ENCODE measurements around the gene ADAP1.

Gene ADAP1

GRCh38 chr7:914521-915194, 39.8 kb downstream of the ADAP1 start:
- Histone ChIP-seq H3K79me2 (ENCODE audit: insufficient read depth, low read length) (no peaks in the 10 kb centered on the region), H3K27ac (ENCODE audit: low read depth, low read length, poor library complexity, severe bottlenecking) (no peak overlapping the region), H2AFZ (ENCODE audit: low read length) (no peak overlapping the region), H4K20me1 (ENCODE audit: insufficient read depth, low read length) (no peaks in the 10 kb centered on the region), H3K4me1 (ENCODE audit: insufficient read depth, low read length, severe bottlenecking) (no peaks in the 10 kb centered on the region), H3F3A (ENCODE audit: insufficient read depth, low read length) (no peaks in the 10 kb centered on the region), H3K4me2 (ENCODE audit: low read length) (no peak overlapping the region), H3K9me2 (ENCODE audit: low read depth, low read length) (no peaks in the 10 kb centered on the region), H3K9me3 (ENCODE audit: low read length) (no peaks in the 10 kb centered on the region), H3K9ac (ENCODE audit: low read length) (no peak overlapping the region), H3K4me3 (ENCODE audit: low read depth, low read length, poor library complexity, severe bottlenecking) (no peak overlapping the region), H3K36me3 (ENCODE audit: insufficient read depth, low read length) (no peaks in the 10 kb centered on the region), H3K27me3 (ENCODE audit: insufficient read depth, low read length) (peaks cover 6% of the 10 kb centered on the region; the same call in 1 of the 2 replicates)
- TF ChIP-seq, protein P1, sequence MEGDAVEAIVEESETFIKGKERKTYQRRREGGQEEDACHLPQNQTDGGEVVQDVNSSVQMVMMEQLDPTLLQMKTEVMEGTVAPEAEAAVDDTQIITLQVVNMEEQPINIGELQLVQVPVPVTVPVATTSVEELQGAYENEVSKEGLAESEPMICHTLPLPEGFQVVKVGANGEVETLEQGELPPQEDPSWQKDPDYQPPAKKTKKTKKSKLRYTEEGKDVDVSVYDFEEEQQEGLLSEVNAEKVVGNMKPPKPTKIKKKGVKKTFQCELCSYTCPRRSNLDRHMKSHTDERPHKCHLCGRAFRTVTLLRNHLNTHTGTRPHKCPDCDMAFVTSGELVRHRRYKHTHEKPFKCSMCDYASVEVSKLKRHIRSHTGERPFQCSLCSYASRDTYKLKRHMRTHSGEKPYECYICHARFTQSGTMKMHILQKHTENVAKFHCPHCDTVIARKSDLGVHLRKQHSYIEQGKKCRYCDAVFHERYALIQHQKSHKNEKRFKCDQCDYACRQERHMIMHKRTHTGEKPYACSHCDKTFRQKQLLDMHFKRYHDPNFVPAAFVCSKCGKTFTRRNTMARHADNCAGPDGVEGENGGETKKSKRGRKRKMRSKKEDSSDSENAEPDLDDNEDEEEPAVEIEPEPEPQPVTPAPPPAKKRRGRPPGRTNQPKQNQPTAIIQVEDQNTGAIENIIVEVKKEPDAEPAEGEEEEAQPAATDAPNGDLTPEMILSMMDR (IDR thresholded peaks at IDR 0.05; ENCODE audit: low read length), result no peak
- TF ChIP-seq EZH2 (IDR thresholded peaks at IDR 0.05; ENCODE audit: borderline replicate concordance, low read length), result no peak

DNA sequence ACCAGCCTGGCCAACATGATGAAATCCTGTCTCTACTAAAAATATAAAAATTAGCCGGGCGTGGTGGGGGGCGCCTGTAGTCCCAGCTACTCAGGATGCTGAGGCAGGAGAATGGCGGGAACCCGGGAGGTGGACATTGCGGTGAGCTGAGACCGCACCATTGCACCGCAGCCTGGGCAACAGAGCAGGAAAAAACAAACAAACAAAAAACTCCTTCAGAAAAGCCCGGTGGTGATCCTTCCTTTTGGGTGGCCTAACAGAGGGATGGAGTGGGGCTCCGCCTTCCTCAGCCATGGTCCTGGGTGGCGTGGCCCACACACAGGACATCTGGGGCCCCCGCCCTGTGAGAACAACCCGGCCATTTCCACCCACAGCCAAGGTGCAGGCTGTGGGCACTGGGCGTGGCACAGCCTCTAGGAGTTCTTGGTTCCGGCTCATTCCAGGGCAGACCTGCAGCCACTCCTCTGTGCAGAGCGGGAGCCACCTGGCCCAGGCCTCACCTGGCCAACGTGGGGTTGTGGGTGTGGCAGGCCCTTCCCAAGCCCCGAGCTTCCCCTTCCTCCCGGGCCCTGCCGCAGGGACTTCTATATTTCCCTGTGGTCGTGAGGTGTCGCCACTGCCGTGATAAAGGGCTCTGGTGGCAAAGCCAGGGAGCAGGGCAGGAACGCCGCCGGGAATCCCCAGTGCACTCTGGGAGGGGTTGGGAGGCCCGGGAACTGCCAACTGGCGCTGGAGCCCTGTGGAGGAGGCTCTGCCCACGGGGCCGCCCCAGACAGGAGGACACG, 40.6 kb downstream of the ADAP1 start:
- no peaks in the 10 kb centered on the region for H4K20me1 ChIP-seq (ENCODE audit: insufficient read depth, low read length)
- H2AFZ ChIP-seq (ENCODE audit: low read length), result no peak overlapping the region
- H3K4me2 ChIP-seq (ENCODE audit: low read length), result no peak overlapping the region
- H3K9ac ChIP-seq (ENCODE audit: low read length), result no peak overlapping the region
- H3K27ac ChIP-seq (ENCODE audit: low read depth, low read length, poor library complexity, severe bottlenecking), result no peak overlapping the region
- H3F3A ChIP-seq (ENCODE audit: insufficient read depth, low read length), result no peaks in the 10 kb centered on the region
- H3K27me3 ChIP-seq (ENCODE audit: insufficient read depth, low read length), result peaks cover 6% of the 10 kb centered on the region; the same call in 1 of the 2 replicates
- no peaks in the 10 kb centered on the region for H3K4me1 ChIP-seq (ENCODE audit: insufficient read depth, low read length, severe bottlenecking)
- H3K36me3 ChIP-seq (ENCODE audit: insufficient read depth, low read length), result no peaks in the 10 kb centered on the region
- no peak overlapping the region for H3K4me3 ChIP-seq (ENCODE audit: low read depth, low read length, poor library complexity, severe bottlenecking)
- H3K79me2 ChIP-seq (ENCODE audit: insufficient read depth, low read length), result no peaks in the 10 kb centered on the region
- no peaks in the 10 kb centered on the region for H3K9me2 ChIP-seq (ENCODE audit: low read depth, low read length)
- TF ChIP-seq, protein P1 (IDR thresholded peaks at IDR 0.05; ENCODE audit: low read length), result no peak
- TF ChIP-seq EZH2 (IDR thresholded peaks at IDR 0.05; ENCODE audit: borderline replicate concordance, low read length), result no peak
- H3K9me3 ChIP-seq (ENCODE audit: low read length), result no peaks in the 10 kb centered on the region

DNA sequence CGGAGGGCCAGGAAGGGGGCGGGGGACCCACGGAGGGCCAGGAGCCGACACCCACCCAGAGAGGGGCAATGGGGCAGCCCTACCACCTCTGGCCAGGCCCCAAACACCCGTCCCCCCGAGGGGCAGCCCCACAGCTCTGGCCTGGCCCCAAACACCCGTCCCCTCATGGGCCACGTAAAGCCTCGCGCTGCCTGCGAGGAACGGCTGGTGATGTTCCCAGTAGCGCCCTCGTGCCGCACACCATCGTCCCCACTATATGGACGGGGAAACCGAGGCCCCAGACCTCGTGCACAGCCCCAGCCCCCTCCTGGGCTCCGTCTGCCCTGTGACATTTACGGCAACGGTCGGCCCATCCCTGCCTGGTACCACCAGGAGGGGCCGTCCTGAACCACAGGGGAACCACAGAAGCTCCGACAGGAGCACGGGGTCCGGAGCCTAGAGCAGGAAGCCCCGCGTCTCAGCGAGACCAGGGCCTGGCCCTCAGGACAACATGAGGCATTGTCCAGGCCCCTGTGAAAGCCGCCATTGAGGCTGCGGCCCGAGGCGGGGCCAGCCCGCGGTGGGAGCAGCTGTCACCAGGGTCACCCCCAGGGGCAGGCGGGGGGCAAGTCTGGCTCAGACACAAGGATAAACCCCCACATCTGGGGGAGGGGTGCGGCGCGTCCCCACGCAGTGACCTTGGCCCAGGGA, 42.5 kb downstream of the ADAP1 start:
- H3K9me2 ChIP-seq (ENCODE audit: low read depth, low read length), result no peaks in the 10 kb centered on the region

More for the DNA sequence above, 42.5 kb downstream of the ADAP1 start:
- Histone ChIP-seq H3K4me1 (ENCODE audit: insufficient read depth, low read length, severe bottlenecking) (no peaks in the 10 kb centered on the region), H3K9ac (ENCODE audit: low read length) (no peak overlapping the region), H4K20me1 (ENCODE audit: insufficient read depth, low read length) (no peaks in the 10 kb centered on the region), H3K9me3 (ENCODE audit: low read length) (no peaks in the 10 kb centered on the region), H3K36me3 (ENCODE audit: insufficient read depth, low read length) (no peaks in the 10 kb centered on the region), H2AFZ (ENCODE audit: low read length) (no peak overlapping the region), H3K4me2 (ENCODE audit: low read length) (no peak overlapping the region), H3F3A (ENCODE audit: insufficient read depth, low read length) (no peaks in the 10 kb centered on the region), H3K27me3 (ENCODE audit: insufficient read depth, low read length) (no peaks in the 10 kb centered on the region; the same call in 1 of the 2 replicates), H3K4me3 (ENCODE audit: low read depth, low read length, poor library complexity, severe bottlenecking) (no peak overlapping the region), H3K79me2 (ENCODE audit: insufficient read depth, low read length) (no peaks in the 10 kb centered on the region), H3K27ac (ENCODE audit: low read depth, low read length, poor library complexity, severe bottlenecking) (no peak overlapping the region)
- TF ChIP-seq EZH2 (IDR thresholded peaks at IDR 0.05; ENCODE audit: borderline replicate concordance, low read length), result no peak
- TF ChIP-seq, protein P1 (IDR thresholded peaks at IDR 0.05; ENCODE audit: low read length), result no peak
